Endothelial cell of umbilical vein (primary cell): ENCODE measurements around the gene DUSP5. TPM values are rescaled to one million over a fixed set of nuclear protein-coding genes. Genes with fewer than 3 reads are reported as not detected.

Experiments
- BruUV-seq: library from RNA; stranded (reverse); fragments of 400-500 nt; replicated peaks from 2 replicates; lab custom pipeline; 2021; lab: Mats Ljungman, UMichigan
- CTCF ChIA-PET: fragments of 300-600, 350-600 bp; sonication (Branson Sonifier 250); formaldehyde crosslinking; loops from one replicate; lab custom pipeline; 2021; ENCODE audit warnings: antibody characterized with exemption, inconsistent platforms; lab: Charles Lee
- POLR2A ChIA-PET: fragments of 300-600, 350-600 bp; sonication (Branson Sonifier 250); formaldehyde crosslinking; loops from one replicate; lab custom pipeline; 2021; ENCODE audit warnings: antibody characterized with exemption, inconsistent platforms; lab: Charles Lee
- DNase-seq: peaks from one replicate; pipeline ENCODE4 v3.0.0-alpha.2; 2011; ENCODE audit warnings: low read depth, low spot score
- FAIRE-seq: peaks from 2 replicates; lab custom pipeline; 2011; peaks lifted over from hg19 to GRCh38; lab: Jason Lieb, UNC
- H2AFZ ChIP-seq: 2 replicates; pipeline ENCODE4 v1.6.0; 2012; ENCODE audit warnings: low read depth, low read length, control low read depth, inconsistent platforms
- H3K27ac ChIP-seq: 2 replicates; pipeline ENCODE4 v1.5.1; 2011; ENCODE audit warnings: low read depth, mild to moderate bottlenecking, control low read depth, low read length, moderate library complexity; ENCODE audit not compliant: insufficient read depth
- H3K27me3 ChIP-seq, 2 experiments: 2 replicates each; pipeline versions ENCODE4 v1.6.0 to v1.6.1; 2011; ENCODE audit warnings: low read length in 2 of 2, mixed read lengths in 1 of 2; ENCODE audit not compliant: control insufficient read depth in 2 of 2, insufficient read depth in 2 of 2
- H3K36me3 ChIP-seq, 2 experiments: 2 replicates in 1 of 2; 3 replicates in 1 of 2; pipeline ENCODE4 v1.5.1; 2011; ENCODE audit warnings: low read length in 2 of 2, mild to moderate bottlenecking in 1 of 2, moderate library complexity in 1 of 2; ENCODE audit not compliant: control insufficient read depth in 2 of 2, insufficient read depth in 2 of 2; ENCODE audit errors: extremely low read depth in 1 of 2
- H3K4me1 ChIP-seq: 3 replicates; pipeline ENCODE4 v1.5.1; 2011; ENCODE audit warnings: mild to moderate bottlenecking, low read length; ENCODE audit not compliant: control insufficient read depth, insufficient read depth; ENCODE audit errors: extremely low read depth
- H3K4me2 ChIP-seq: 2 replicates; pipeline ENCODE4 v1.6.1; 2011; ENCODE audit warnings: low read length, control low read depth, mixed read lengths; ENCODE audit not compliant: insufficient read depth
- H3K4me3 ChIP-seq, 3 experiments: fragments of 200-600 bp in 1 of 3; sonication (generic), shearing (Covaris generic) in 1 of 3; replicated peaks in 1 of 3; 2 replicates each; pipeline ENCODE4 v1.5.1; 2011 to 2016; ENCODE audit warnings: control low read depth in 3 of 3, low read length in 3 of 3, mild to moderate bottlenecking in 2 of 3, inconsistent platforms in 1 of 3, low read depth in 1 of 3, moderate library complexity in 1 of 3; ENCODE audit not compliant: insufficient read depth in 1 of 3
- H3K79me2 ChIP-seq: 2 replicates; pipeline ENCODE4 v1.6.0; 2012; ENCODE audit warnings: low read length, inconsistent platforms; ENCODE audit not compliant: control insufficient read depth, insufficient read depth
- H3K9ac ChIP-seq: replicated peaks from 2 replicates; pipeline ENCODE3; 2011; ENCODE audit warnings: low read length, control low read depth; ENCODE audit not compliant: insufficient read depth; ENCODE audit errors: extremely low read depth
- H3K9me1 ChIP-seq: replicated peaks from 3 replicates; pipeline ENCODE4 v1.6.0; 2011; ENCODE audit warnings: mild to moderate bottlenecking, low read length; ENCODE audit not compliant: control insufficient read depth, insufficient read depth; ENCODE audit errors: extremely low read depth
- H3K9me3 ChIP-seq: replicated peaks from 2 replicates; pipeline ENCODE4 v1.5.1; 2012; ENCODE audit warnings: low read length, inconsistent platforms; ENCODE audit not compliant: control insufficient read depth, insufficient read depth
- H4K20me1 ChIP-seq: replicated peaks from 2 replicates; pipeline ENCODE3; 2011; ENCODE audit warnings: mild to moderate bottlenecking, low read length; ENCODE audit not compliant: control insufficient read depth, insufficient read depth; ENCODE audit errors: extremely low read depth
- CTCF ChIP-seq, 2 donors: IDR thresholded peaks; 1 replicate in 1 of 2; 2 replicates in 1 of 2; pipeline ENCODE4 v1.5.1; 2011; ENCODE audit warnings: low read length in 2 of 2, mild to moderate bottlenecking in 2 of 2, moderate library complexity in 2 of 2, control low read depth in 1 of 2, inconsistent platforms in 1 of 2, low read depth in 1 of 2; ENCODE audit not compliant: insufficient read depth in 1 of 2; ENCODE audit errors: extremely low read depth in 1 of 2
- EZH2 ChIP-seq: IDR thresholded peaks from 2 replicates; pipeline ENCODE4 v1.6.1; 2012; ENCODE audit warnings: borderline replicate concordance, low read depth, mild to moderate bottlenecking, moderate library complexity, low read length, inconsistent platforms; ENCODE audit not compliant: severe bottlenecking
- FOS ChIP-seq: IDR thresholded peaks from 2 replicates; pipeline ENCODE4 v1.6.1; 2011; ENCODE audit warnings: mild to moderate bottlenecking, low read length, moderate library complexity, borderline replicate concordance; ENCODE audit not compliant: insufficient read depth
- GATA2 ChIP-seq: IDR thresholded peaks from 2 replicates; pipeline ENCODE4 v1.7.0; 2011; ENCODE audit warnings: low read depth, mild to moderate bottlenecking, moderate library complexity, mixed read lengths, low read length; ENCODE audit not compliant: insufficient read length, insufficient read depth
- JUN ChIP-seq: IDR thresholded peaks from 2 replicates; pipeline ENCODE4 v1.6.1; 2011; ENCODE audit warnings: borderline replicate concordance, low read depth; ENCODE audit not compliant: insufficient read length, insufficient read depth
- MAX ChIP-seq: IDR thresholded peaks from 2 replicates; pipeline ENCODE4 v1.6.1; 2011; ENCODE audit not compliant: insufficient read depth, insufficient read length
- MYC ChIP-seq: IDR thresholded peaks from one replicate; pipeline ENCODE4 v1.6.1; 2011; ENCODE audit warnings: mild to moderate bottlenecking, low read depth, low read length
- POLR2A ChIP-seq: IDR thresholded peaks from 2 replicates; pipeline ENCODE4 v1.6.1; 2012; ENCODE audit warnings: low read depth, mild to moderate bottlenecking, control low read depth, low read length
- POLR2AphosphoS5 ChIP-seq: IDR thresholded peaks from 2 replicates; pipeline ENCODE4 v1.6.1; 2012; ENCODE audit warnings: low read depth, mild to moderate bottlenecking, control low read depth, low read length, moderate library complexity; ENCODE audit not compliant: insufficient read depth
- dilution Hi-C: fragments of 300-500 bp; cut with MboI; formaldehyde crosslinking; loops from one replicate; pipeline ENCODE4 v1.15.0; 2019; ENCODE audit warnings: low sequenced_read_pairs; ENCODE audit not compliant: extremely low pct_ligation_motif_present
- intact Hi-C: fragments of 100-400 bp; cut with micrococcal nuclease; formaldehyde crosslinking; loops from one replicate; pipeline ENCODE4 v1.10.0; 2022
- polyA plus RNA-seq, 4 experiments: library from polyadenylated mRNA; depleted of rRNA in 3 of 4; stranded (reverse) in 3 of 4; unstranded in 1 of 4; fragments of >200 nt; gene quantifications; 2 replicates each; pipeline versions ENCODE4 v1.2.1 to v1.2.3, GENCODE V29; 2011 to 2012; ENCODE audit warnings: missing spikeins in 1 of 4
- total RNA-seq: library from RNA; stranded (reverse); gene quantifications from 2 replicates; pipeline ENCODE4 v1.2.3, GENCODE V29; 2021

Gene DUSP5
- total and polyA plus RNA-seq, 2 donors (not counting 3 experiments of a cell fraction or from before 2014, with no cell fraction given) = 12.2 to 25.2 TPM

- Histone ChIP-seq H3K27me3 (no peaks in the 10 kb centered on the region), H3K4me2 (no peak overlapping the region), H2AFZ (peak overlapping the region; percentile 8), H3K9me1 (no peaks in the 10 kb centered on the region), H3K36me3 (no peaks in the 10 kb centered on the region), H3K27ac (no peak overlapping the region), H3K4me3 (no peak overlapping the region), H3K9me3 (no peaks in the 10 kb centered on the region), H4K20me1 (no peaks in the 10 kb centered on the region), H3K9ac (no peak overlapping the region), H3K79me2 (no peaks in the 10 kb centered on the region), H3K4me1 (peaks cover 29% of the 10 kb centered on the region)
- dilution Hi-C loops = no loop called here
- TF ChIP-seq MYC = no peak
- TF ChIP-seq CTCF (IDR thresholded peaks at IDR 0.05; ENCODE audit: extremely low read depth in 1 of 2, insufficient read depth in 1 of 2, low read depth in 1 of 2, low read length in 2 of 2) = no peak
- no peak for TF ChIP-seq JUN
- TF ChIP-seq POLR2AphosphoS5 = no peak
- TF ChIP-seq POLR2A = no peak
- TF ChIP-seq MAX = no peak
- no peak for TF ChIP-seq EZH2
- no peak for TF ChIP-seq GATA2
- no peak for TF ChIP-seq FOS
- ChIA-PET POLR2A (no interaction called here), CTCF (interaction anchor here (0.7 to 2.0 kb wide), 6 partner anchors 9 to 149 kb away, joined by 3 to 9 read pairs (median 6); no protein-coding TSS in a partner anchor)
- DNase-seq = peak; percentile 62
- intact Hi-C loops = no loop called here
- FAIRE-seq = peak; percentile 86
- BruUV-seq = no TSS peak
Measured at GRCh38 chr10:110456046-110456445, 41.7 kb upstream of the DUSP5 start.
